Liver (tissue), 3 donors: Measurements from ENCODE around the gene YBEY.

Experiments
- EGR1 ChIP-seq, 2 donors: IDR thresholded peaks; 2 replicates each; pipeline ENCODE4 v1.6.1; 2016 to 2018; ENCODE audit warnings: antibody characterized with exemption in 2 of 2, low read depth in 2 of 2
- MAX ChIP-seq: IDR thresholded peaks from 2 replicates; pipeline ENCODE4 v1.6.1; 2016; ENCODE audit warnings: antibody characterized with exemption
- SP1 ChIP-seq: IDR thresholded peaks from 2 replicates; pipeline ENCODE4 v1.6.1; 2018; ENCODE audit warnings: antibody characterized with exemption, mild to moderate bottlenecking
- TAF1 ChIP-seq: conservative IDR thresholded peaks from 2 replicates; pipeline ENCODE4 v1.6.1; 2016; ENCODE audit warnings: antibody characterized with exemption, mild to moderate bottlenecking
- TF ChIP-seq, protein P1 (sequence below): fragments of 150-350 bp; IDR thresholded peaks from 2 replicates; pipeline ENCODE4 v1.5.1; 2017; ENCODE audit warnings: improper control_type of control experiment, low read depth, low read length; ENCODE audit not compliant: missing input control
- donor health status: healthy.
- donor health status: healthy.

DNA sequence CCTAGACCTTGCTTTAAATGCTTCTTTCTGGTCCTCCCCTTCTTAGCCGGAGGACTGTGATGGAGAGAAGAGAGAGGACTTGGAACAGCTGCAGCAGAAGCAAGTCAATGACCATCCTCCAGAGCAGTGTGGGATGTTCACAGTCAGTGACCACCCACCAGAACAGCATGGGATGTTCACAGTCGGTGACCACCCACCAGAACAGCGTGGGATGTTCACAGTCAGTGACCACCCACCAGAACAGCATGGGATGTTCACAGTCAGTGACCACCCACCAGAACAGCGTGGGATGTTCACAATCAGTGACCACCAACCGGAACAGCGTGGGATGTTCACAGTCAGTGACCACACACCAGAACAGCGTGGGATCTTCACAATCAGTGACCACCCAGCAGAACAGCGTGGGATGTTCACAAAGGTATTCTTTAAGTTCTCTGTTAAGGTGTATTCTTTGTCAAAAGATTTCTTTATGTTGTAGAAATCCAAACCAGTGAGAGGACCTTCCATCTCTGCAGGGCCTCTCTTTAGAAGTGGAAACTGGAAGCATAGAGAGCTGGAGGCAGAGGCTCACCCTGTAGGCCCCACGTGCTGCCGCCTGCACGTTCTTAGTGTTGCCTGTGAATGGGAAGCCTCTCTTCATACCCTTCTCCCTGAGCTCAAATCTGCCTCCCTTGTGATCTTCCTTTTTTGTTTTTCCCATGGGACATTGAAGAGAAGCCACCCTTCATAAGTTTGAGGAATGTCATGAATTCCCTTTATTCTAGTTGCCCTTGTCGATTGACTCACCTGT lies 48.4 kb downstream of the YBEY start:
- TF ChIP-seq, protein P1, sequence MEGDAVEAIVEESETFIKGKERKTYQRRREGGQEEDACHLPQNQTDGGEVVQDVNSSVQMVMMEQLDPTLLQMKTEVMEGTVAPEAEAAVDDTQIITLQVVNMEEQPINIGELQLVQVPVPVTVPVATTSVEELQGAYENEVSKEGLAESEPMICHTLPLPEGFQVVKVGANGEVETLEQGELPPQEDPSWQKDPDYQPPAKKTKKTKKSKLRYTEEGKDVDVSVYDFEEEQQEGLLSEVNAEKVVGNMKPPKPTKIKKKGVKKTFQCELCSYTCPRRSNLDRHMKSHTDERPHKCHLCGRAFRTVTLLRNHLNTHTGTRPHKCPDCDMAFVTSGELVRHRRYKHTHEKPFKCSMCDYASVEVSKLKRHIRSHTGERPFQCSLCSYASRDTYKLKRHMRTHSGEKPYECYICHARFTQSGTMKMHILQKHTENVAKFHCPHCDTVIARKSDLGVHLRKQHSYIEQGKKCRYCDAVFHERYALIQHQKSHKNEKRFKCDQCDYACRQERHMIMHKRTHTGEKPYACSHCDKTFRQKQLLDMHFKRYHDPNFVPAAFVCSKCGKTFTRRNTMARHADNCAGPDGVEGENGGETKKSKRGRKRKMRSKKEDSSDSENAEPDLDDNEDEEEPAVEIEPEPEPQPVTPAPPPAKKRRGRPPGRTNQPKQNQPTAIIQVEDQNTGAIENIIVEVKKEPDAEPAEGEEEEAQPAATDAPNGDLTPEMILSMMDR: no peak
- TF ChIP-seq MAX: no peak
- no peak for TF ChIP-seq EGR1 (IDR thresholded peaks at IDR 0.05; ENCODE audit: low read depth in 2 of 2)
- TF ChIP-seq TAF1: no peak
- TF ChIP-seq SP1: no peak
